ENCODE results near the gene ILF3. TPM values are rescaled to one million over a fixed set of nuclear protein-coding genes. Genes with fewer than 3 reads are reported as not detected.

ILF3 gene
- total and polyA plus RNA-seq, 2 donors from 2014 or later, result 58.3 to 206 TPM

GRCh38 chr19:10685210-10685609 lies 31.1 kb downstream of the ILF3 start:
- no peak for TF ChIP-seq CTCF (IDR thresholded peaks at IDR 0.05; ENCODE audit: borderline replicate concordance, extremely low read depth, insufficient read depth)
- Histone ChIP-seq H3K9ac (ENCODE audit: low read length in 3 of 3) (no peak overlapping the region), H3K27ac (ENCODE audit: low read depth in 2 of 2, low read length in 2 of 2) (no peak overlapping the region), H3K4me1 (ENCODE audit: control insufficient read depth in 2 of 3, insufficient read depth in 2 of 3, low read depth in 1 of 3, low read length in 3 of 3) (no peaks in the 10 kb centered on the region), H3K9me3 (ENCODE audit: control insufficient read depth in 2 of 3, insufficient read depth in 1 of 3, low read length in 3 of 3) (no peaks in the 10 kb centered on the region), H3K4me3 (ENCODE audit: low read length in 3 of 3) (no peak overlapping the region), H3K27me3 (ENCODE audit: control insufficient read depth, insufficient read depth, low read length) (no peaks in the 10 kb centered on the region), H3K36me3 (ENCODE audit: control insufficient read depth in 2 of 3, insufficient read depth in 3 of 3, low read length in 3 of 3) (peaks cover 12 to 78% (median 46%) of the 10 kb centered on the region in 3 donors)
- intact Hi-C loops (cut with DNase I), result no loop called here
- FAIRE-seq (no peak), DNase-seq (no peak)

DNA sequence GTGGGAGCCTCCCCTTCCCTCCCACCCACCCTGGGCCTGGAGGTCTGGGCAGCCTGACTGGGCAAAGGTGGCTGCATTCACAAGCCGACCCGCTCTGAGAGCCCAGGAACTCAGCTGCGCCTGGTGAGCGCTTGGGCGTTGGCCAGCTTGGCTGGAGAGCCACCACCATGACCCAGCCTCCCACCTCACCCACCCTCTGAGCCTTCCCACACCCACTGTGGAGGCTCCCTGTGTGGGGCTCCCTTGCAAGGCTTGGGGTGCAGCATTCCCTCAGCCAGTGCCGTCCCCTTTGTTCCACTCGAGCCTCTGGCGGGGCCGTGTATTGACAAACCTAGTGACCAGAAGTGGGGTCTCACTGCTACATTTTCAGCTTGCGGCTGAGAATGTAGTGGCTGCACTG lies 32.0 kb downstream of the ILF3 start:
- FAIRE-seq (no peak), DNase-seq (no peak)
- intact Hi-C loops (cut with DNase I), result no loop called here
- no peaks in the 10 kb centered on the region for H3K9me3 ChIP-seq (ENCODE audit: control insufficient read depth in 2 of 3, insufficient read depth in 1 of 3, low read length in 3 of 3)
- peaks cover 9 to 74% (median 45%) of the 10 kb centered on the region in 3 donors for H3K36me3 ChIP-seq (ENCODE audit: control insufficient read depth in 2 of 3, insufficient read depth in 3 of 3, low read length in 3 of 3)
- H3K27me3 ChIP-seq (ENCODE audit: control insufficient read depth, insufficient read depth, low read length), result no peaks in the 10 kb centered on the region
- no peak for TF ChIP-seq CTCF (IDR thresholded peaks at IDR 0.05; ENCODE audit: borderline replicate concordance, extremely low read depth, insufficient read depth)
- H3K4me1 ChIP-seq (ENCODE audit: control insufficient read depth in 2 of 3, insufficient read depth in 2 of 3, low read depth in 1 of 3, low read length in 3 of 3), result no peaks in the 10 kb centered on the region
- H3K9ac ChIP-seq (ENCODE audit: low read length in 3 of 3), result no peak overlapping the region
- no peak overlapping the region for H3K4me3 ChIP-seq (ENCODE audit: low read length in 3 of 3)
- H3K27ac ChIP-seq (ENCODE audit: low read depth in 2 of 2, low read length in 2 of 2), result no peak overlapping the region

GRCh38 chr19:10686661-10687517 lies 32.7 kb downstream of the ILF3 start:
- Histone ChIP-seq H3K9me3 (ENCODE audit: control insufficient read depth in 2 of 3, insufficient read depth in 1 of 3, low read length in 3 of 3) (no peaks in the 10 kb centered on the region), H3K27ac (ENCODE audit: low read depth in 2 of 2, low read length in 2 of 2) (no peak overlapping the region), H3K36me3 (ENCODE audit: control insufficient read depth in 2 of 3, insufficient read depth in 3 of 3, low read length in 3 of 3) (peaks cover 5 to 73% (median 48%) of the 10 kb centered on the region in 3 donors), H3K4me1 (ENCODE audit: control insufficient read depth in 2 of 3, insufficient read depth in 2 of 3, low read depth in 1 of 3, low read length in 3 of 3) (no peaks in the 10 kb centered on the region), H3K9ac (ENCODE audit: low read length in 3 of 3) (no peak overlapping the region), H3K27me3 (ENCODE audit: control insufficient read depth, insufficient read depth, low read length) (no peaks in the 10 kb centered on the region), H3K4me3 (ENCODE audit: low read length in 3 of 3) (no peak overlapping the region)
- intact Hi-C loops (cut with DNase I), result no loop called here
- no peak for TF ChIP-seq CTCF (IDR thresholded peaks at IDR 0.05; ENCODE audit: borderline replicate concordance, extremely low read depth, insufficient read depth)
- DNase-seq (no peak), FAIRE-seq (no peak)
